Kidney (tissue), 14 donors: ENCODE measurements around the gene GRIA3. TPM values are rescaled to one million over a fixed set of nuclear protein-coding genes. Genes with fewer than 3 reads are reported as not detected.
"Not testable (repeated sequence)": the region's sequence is repeated elsewhere in the genome, so short reads cannot be mapped to it uniquely, and the experiment has no call there.

Source experiments
- DNase-seq, 5 donors: peaks; one replicate each; pipeline ENCODE4 v3.0.0-alpha.2; 2013 to 2020
- FAIRE-seq: peaks from 2 replicates; lab custom pipeline; 2012; peaks lifted over from hg19 to GRCh38; lab: Jason Lieb, UNC
- H3K27ac ChIP-seq, 2 donors: one replicate each; pipeline ENCODE4 v1.7.0; 2013; ENCODE audit warnings: low read depth in 2 of 2, low read length in 2 of 2, inconsistent platforms in 1 of 2
- H3K27me3 ChIP-seq: one replicate; pipeline ENCODE4 v1.7.1; 2013; ENCODE audit warnings: low read length, inconsistent platforms; ENCODE audit not compliant: control insufficient read depth, insufficient read depth
- H3K36me3 ChIP-seq, 3 donors: one replicate each; pipeline versions ENCODE4 v1.7.0 to v1.7.1; 2013; ENCODE audit warnings: low read length in 3 of 3, control low read depth in 1 of 3, inconsistent platforms in 1 of 3; ENCODE audit not compliant: insufficient read depth in 3 of 3, control insufficient read depth in 2 of 3
- H3K4me1 ChIP-seq, 3 donors: one replicate each; pipeline versions ENCODE4 v1.7.0 to v1.7.1; 2013; ENCODE audit warnings: low read length in 3 of 3, inconsistent platforms in 1 of 3, low read depth in 1 of 3; ENCODE audit not compliant: control insufficient read depth in 2 of 3, insufficient read depth in 2 of 3
- H3K4me3 ChIP-seq, 3 donors: one replicate each; pipeline versions ENCODE4 v1.7.0 to v1.8.1; 2013; ENCODE audit warnings: low read length in 3 of 3, control low read depth in 1 of 3, inconsistent platforms in 1 of 3
- H3K9ac ChIP-seq, 3 donors: one replicate each; pipeline versions ENCODE4 v1.7.0 to v1.7.1; 2013; ENCODE audit warnings: low read length in 3 of 3, control low read depth in 1 of 3, inconsistent platforms in 1 of 3
- H3K9me3 ChIP-seq, 3 donors: one replicate each; pipeline versions ENCODE4 v1.7.0 to v1.7.1; 2013; ENCODE audit warnings: low read length in 3 of 3, control low read depth in 1 of 3, inconsistent platforms in 1 of 3; ENCODE audit not compliant: control insufficient read depth in 2 of 3, insufficient read depth in 1 of 3
- CTCF ChIP-seq: IDR thresholded peaks from 3 replicates; pipeline ENCODE4 v1.5.1; 2012; ENCODE audit warnings: mild to moderate bottlenecking, moderate library complexity, borderline replicate concordance; ENCODE audit not compliant: insufficient read depth; ENCODE audit errors: extremely low read depth
- intact Hi-C: fragments of 100-400 bp; cut with DNase I; formaldehyde crosslinking; loops from one replicate; pipeline ENCODE4 v1.11.1; 2022
- polyA plus RNA-seq: library from polyadenylated mRNA; stranded (reverse); fragments of 350-450 nt; fragmentation: Illumina TruSeq; extraction: RNeasy Lipid Tissue Mini Kit (QIAGEN cat#74804); gene quantifications from one replicate; pipeline ENCODE4 v1.2.3, GENCODE V29; 2014; ENCODE audit warnings: low read depth, low replicate concordance; ENCODE audit not compliant: insufficient read depth
- total RNA-seq: library from RNA; stranded (reverse); fragmentation: NEBNext Ultra II Directional; extraction: Animal tissue kit (Norgen Biotek cat#: 25700); gene quantifications from one replicate; pipeline ENCODE4 v1.2.1, GENCODE V29; 2021
- donor health status: control.
- donor health status: control.
- donor health status: control.
- donor health status: control.
- donor health status: control.
- donor health status: DM: yes; HTN: yes; CAD: no.
- donor health status: Normal renal cell carcinoma (clear cell type).

GRIA3 gene
- total and polyA plus RNA-seq, 2 donors from 2014 or later = 1.4 to 5.8 TPM

GRCh38 chrX:123432361-123433150 is 248.5 kb downstream of the GRIA3 start:
- no peak overlapping the region for H3K27ac ChIP-seq
- no peak overlapping the region for H3K4me3 ChIP-seq
- H3K4me1 ChIP-seq = no peaks in the 10 kb centered on the region
- FAIRE-seq (no peak), DNase-seq (peak in 1 of 5 donors; percentile 19)
- no peak for TF ChIP-seq CTCF
- intact Hi-C loops = no loop called here
- H3K36me3 ChIP-seq = no peaks in the 10 kb centered on the region
- H3K9ac ChIP-seq = no peak overlapping the region
- no peaks in the 10 kb centered on the region for H3K9me3 ChIP-seq
- H3K27me3 ChIP-seq = no peaks in the 10 kb centered on the region

- peak in 2 of 5 donors; percentile 16 to 27 for DNase-seq
These were observed 252.5 kb downstream of the GRIA3 start for GRCh38 chrX:123436512-123437136.

GRCh38 chrX:123439926-123440325 is 255.8 kb downstream of the GRIA3 start:
- H3K9ac ChIP-seq, H3K36me3 ChIP-seq, intact Hi-C loops, H3K4me3 ChIP-seq, FAIRE-seq, DNase-seq, H3K9me3 ChIP-seq, H3K4me1 ChIP-seq, H3K27ac ChIP-seq, H3K27me3 ChIP-seq: not testable (repeated sequence)

More at GRCh38 chrX:123436512-123437136, 252.5 kb downstream of the GRIA3 start:
- no peaks in the 10 kb centered on the region for H3K4me1 ChIP-seq
- H3K9ac ChIP-seq = no peak overlapping the region
- no peaks in the 10 kb centered on the region for H3K9me3 ChIP-seq
- H3K4me3 ChIP-seq = no peak overlapping the region
- FAIRE-seq = peak; percentile 98
- H3K36me3 ChIP-seq = no peaks in the 10 kb centered on the region
- no peak for TF ChIP-seq CTCF
- intact Hi-C loops = no loop called here
- no peaks in the 10 kb centered on the region for H3K27me3 ChIP-seq
- H3K27ac ChIP-seq = no peak overlapping the region

GRCh38 chrX:123442764-123443163 is 258.7 kb downstream of the GRIA3 start:
- TF ChIP-seq CTCF = no peak

More at GRCh38 chrX:123442764-123443163, 258.7 kb downstream of the GRIA3 start:
- FAIRE-seq = no peak
- no peak overlapping the region for H3K27ac ChIP-seq
- H3K27me3 ChIP-seq = no peaks in the 10 kb centered on the region
- H3K9ac ChIP-seq = no peak overlapping the region
- H3K4me3 ChIP-seq = no peak overlapping the region
- no peak for DNase-seq
- intact Hi-C loops = no loop called here
- no peaks in the 10 kb centered on the region for H3K9me3 ChIP-seq
- H3K4me1 ChIP-seq = no peaks in the 10 kb centered on the region
- no peaks in the 10 kb centered on the region for H3K36me3 ChIP-seq
